NOMO-1 treated with DMSO at 0.1 percent for 48 hours (cell line): ENCODE results near the gene LIFR.
"Not testable (repeated sequence)": the region's sequence is repeated elsewhere in the genome, so short reads cannot be mapped to it uniquely, and the experiment has no call there.

ENCODE experiments used
- DNase-seq: peaks from one replicate; lab custom pipeline; 2025; ENCODE audit not compliant: unreplicated experiment; lab: John Stamatoyannopoulos, UW

LIFR gene

DNA sequence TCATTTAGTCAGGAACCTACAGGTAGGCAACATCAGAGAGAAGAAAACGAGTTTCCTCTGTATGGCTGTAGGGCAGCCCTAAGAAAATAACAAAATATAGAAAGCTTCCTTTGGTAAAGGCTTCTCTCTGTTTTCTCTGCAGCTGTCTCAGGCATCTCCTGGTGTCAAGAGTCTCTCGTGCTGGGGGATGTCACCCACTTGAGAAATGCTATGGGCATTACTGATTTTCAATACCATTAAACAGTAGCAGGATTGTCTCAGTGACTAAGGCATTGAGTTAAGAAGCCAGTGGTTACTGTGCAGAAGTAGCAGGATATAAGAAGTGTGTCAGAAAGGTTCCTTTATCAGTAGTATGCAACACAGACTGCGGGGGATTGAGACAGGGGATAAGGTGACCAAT, 32.4 kb downstream of the LIFR start:
- no peak for DNase-seq

DNA sequence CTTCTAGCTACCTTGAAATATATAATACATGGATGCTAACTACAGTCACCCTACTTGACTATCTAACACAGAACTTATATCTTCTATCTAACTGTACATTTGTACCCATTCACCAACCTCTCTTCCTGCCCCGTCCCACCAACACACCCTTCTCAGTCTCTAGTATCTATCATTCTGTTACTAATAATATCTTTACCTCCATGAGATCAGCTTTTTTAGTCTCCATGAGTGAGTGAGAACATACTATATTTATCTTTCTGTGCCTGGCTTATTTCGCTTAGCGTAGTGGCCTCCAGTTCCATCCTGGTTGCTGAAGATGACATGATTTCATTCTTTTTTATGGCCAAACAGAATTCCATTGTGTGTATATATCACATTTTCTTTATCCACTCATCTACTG, 37.0 kb downstream of the LIFR start:
- DNase-seq = no peak

DNA sequence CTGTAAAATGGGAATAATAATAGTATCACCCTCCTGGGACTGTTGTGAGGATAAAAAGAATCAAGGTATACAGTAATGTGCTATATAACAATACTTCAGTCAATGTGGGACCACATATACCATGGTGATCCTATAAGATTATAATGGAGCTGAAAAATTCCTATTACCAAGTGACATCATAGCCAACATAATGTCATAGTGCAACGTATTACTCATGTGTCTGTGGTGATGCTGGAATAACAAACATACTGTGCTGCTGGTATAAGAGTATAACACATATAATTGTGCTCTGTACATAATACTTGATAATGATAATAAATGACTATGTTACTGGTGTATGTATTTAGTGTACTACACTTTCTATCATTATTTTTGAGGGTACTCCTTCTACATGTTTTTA, 38.1 kb downstream of the LIFR start:
- no peak for DNase-seq

DNA sequence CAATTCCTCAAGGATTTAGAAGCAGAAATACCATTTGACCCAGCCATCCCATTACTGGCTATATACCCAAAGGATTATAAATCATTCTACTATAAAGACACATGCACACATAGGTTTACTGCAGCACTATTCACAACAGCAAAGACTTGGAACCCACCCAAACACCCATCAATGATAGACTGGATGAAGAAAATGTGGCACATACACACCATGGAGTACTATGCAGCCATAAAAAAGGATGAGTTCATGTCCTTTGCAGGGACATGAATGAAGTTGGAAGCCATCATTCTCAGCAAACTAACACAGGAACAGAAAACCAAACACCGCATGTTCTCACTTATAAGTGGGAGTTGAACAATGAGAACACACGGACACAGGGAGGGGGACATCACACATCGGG, 39.8 kb downstream of the LIFR start:
- DNase-seq = not testable (repeated sequence)

DNA sequence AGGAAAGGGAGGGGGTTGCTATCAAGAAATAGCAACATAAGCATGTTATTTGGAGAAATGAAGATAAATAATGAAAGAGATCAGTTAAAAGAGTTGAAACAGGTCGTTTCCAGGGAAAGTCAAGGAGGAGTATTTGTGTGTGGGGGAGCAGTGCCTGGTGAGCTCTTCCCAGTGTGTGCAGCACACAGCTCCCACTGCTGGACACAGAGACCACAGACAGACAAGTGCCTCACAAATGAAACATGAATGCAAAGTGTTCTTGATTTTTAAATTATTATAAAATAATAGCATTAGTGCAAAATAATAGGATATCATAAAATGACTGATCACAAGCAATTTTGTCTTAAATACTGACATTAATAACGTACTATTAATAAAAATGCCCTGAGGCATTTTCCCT, 40.8 kb downstream of the LIFR start:
- no peak for DNase-seq

DNA sequence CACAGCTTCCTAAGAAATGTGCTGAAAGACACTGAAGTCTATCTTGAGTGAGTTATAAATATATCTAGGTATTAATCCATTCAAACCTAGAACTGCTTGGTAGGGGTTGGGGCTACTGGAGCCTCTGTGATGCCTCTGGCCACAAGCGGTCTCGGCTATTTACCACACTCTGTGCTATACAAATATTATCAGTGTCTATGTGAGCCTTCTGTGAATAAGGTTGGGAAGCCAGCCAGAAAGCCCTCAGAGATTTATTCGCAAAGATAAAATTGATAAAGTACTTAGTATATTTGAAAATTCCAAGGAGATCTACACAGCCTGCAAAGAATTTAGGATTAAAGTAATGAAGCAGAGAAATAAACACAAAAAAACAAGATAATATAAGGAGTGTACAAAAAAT, 41.4 kb downstream of the LIFR start:
- DNase-seq = no peak

DNA sequence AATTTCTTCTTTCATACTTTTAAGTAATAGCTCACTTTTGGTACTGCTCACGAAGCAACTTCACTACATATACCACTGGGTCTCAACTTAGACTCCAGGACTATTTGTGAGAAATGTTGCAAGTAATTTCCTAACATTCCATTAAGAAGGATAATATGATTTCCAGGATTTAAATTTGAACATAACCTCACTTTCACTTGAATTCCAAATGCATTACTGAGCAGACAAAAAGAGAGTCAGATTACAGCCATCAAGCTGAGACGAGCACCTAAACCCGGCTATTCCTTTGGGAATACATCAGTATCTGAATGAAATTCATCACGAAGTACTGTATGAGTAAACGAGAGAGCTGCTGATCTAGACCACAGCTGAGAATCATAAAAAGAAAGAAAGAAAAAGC, 47.3 kb downstream of the LIFR start:
- no peak for DNase-seq

DNA sequence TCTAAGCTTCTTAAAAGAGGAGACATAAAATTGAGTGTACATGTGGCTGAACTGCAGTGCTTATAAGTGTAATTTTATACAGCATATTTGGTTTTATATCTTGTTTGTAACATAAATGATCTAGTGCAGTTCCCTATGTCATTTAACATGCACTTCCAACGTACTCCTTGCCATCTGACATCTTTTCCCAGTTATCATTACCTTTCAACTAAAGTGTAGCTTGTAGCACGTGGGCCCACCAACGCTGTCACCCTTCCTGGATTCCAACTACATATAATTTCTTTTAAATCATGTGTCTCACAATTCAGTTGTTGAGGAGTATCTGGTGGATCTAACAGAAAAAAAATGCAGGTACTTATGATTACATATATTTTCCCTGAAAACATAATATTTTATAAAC, 50.1 kb downstream of the LIFR start:
- DNase-seq = no peak

DNA sequence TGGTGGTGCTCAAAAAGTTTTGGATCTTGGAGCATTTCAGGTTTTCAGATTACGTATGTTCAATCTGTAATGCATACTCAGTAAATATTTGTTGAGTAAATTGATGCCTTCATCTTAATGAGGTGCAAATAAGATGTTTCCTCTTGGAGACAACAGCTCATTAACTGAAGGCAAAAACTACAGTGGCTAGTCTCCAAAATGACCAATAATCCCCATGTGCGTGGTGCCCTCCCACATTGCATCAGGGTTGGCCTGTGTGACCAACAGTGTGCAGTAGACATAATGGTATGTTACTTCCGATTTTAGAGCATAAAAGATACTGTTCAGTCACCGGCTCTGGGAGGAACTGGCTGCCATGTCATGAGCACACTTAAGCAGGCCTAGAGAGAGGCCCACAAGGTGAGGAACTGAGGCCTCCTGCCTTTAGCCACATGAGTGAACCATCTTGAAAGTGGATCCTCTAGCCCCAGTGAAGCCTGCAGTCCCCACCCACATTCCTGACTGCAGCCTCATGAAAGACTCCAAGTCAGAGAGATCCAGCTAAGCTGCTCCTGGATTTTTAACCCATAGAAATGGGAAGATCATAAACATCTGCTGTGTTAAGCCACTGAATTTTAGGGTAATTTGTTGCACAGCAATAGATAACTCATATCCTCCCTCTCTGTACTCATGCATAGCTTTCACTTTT, 55.7 kb downstream of the LIFR start:
- DNase-seq = no peak

DNA sequence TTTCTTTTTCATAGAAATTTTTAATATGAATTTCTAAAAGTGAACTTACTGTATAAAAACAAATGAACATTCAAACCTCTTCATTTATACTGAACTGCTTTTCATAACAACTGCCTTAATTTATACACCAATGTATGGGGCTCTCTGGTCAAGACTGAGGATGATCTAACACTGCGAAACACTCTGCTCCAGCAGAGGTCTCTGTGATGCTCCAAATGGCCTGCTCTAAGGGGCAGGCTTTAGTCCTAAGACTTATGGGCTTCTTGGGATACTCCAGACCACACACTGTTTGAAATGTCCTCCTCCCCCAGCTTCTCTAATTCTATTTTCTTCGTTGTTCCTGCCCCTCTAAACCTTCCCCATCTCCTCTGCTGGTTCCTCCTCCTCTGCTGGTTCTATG, 58.5 kb downstream of the LIFR start:
- DNase-seq = no peak

DNA sequence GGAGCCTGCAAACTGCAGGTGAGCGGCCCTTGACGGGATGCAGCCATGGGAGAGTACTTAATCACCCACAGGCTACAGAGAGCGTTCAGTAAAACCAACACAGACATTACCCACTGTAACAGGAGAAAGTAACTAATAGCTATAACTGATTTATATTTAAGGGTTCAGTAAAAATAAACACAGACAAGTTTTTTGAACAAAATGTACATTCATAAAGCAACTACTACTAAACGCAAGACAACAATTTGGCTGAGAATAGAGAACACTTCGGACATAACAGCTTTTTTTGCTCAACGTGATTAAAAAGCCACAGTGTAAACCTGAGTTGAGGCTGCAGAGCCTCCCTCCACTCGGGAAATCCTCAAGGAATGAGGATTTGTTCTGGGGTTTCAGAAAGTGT, 61.7 kb downstream of the LIFR start:
- no peak for DNase-seq

DNA sequence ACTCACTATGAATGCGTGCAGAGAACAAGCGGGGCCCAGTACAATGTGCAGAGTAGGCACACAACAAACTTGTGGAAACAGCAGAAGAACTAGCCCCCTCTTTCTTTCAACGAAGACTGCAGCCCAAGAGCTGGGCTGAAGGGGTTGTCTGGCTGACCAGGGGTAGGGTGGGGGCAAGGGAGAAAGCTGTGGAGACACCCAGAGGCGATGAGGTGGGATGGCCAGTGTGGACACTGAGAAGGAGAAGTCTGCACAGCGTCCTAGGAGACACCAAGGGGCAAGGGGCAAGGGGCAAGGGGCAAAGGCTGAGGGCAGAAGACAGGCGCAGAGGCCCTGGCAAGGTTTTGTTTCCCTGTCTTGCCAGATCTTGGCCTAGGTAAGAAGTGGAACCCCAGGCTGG, 62.3 kb downstream of the LIFR start:
- no peak for DNase-seq

DNA sequence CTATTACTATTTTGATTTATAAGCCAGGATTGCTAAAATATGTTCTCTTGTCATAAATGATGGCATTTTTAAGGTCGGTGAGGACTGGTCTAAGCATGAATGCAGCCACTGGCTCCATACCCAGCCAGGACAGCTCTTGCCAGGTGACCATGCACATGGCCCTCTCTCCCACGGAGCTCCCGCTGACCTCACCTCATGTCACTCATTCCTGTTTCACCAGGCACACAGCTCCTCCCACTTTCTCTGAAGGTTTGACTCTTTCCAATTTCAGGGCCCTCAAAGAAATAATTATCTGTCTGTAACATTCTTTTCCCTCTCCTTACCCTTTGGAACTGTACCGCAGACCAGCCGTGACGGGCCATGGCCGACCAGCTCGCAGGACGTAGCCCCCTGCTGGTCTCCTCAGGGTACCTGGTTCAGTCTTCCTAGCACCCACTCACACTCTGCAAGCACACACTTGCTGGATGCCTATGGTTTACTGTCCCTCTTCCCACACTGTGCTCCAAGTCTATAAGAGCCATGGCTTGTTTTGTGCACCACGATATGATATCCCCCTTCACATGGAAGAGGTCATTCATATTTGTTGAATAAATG, 72.5 kb downstream of the LIFR start:
- DNase-seq = no peak

DNA sequence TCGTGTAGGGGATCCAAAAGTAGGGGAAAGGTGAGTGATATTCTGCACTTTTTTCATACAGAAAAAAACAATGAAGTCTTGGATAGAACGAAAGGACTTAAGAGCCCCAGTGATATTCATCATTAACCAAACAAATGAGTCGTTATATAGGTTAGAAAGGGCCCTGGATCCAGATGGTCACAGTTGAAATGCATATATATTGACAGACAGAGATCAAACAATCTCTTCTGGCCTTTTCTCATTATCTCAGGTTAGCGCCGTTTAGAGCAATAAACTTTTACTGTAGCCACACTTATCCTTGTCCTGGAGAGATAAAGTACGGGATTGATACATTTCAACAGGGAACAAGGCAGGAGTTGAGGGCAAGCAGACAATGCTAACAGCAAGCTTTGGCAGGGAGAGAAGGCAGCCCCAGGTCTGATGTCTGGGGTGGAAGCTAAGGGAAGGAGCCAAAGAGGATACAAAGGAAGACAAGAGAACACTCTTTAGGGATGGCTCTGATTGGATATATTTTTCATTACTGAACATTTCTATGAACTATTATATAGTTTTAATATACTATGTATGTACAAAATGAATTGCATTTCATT, 77.0 kb downstream of the LIFR start:
- DNase-seq = no peak

DNA sequence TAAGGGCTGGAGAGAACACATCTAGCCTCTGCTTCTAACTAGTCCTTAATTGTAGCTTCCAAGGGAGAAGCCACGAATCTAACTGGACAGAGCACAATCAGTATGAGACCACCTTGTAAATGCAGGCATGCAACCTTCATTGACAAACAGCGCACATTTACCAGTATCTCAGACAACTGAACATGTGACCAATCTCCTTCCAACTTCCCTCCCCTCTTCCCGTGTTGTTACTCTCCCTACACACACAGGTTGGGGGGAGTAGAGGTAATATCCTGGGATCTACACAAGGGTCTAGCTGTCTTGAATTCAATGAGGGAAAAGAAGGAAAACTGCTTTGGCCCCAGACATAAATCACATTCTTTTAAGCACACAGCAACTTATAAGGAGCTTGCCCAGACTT, 77.6 kb downstream of the LIFR start:
- DNase-seq = no peak

DNA sequence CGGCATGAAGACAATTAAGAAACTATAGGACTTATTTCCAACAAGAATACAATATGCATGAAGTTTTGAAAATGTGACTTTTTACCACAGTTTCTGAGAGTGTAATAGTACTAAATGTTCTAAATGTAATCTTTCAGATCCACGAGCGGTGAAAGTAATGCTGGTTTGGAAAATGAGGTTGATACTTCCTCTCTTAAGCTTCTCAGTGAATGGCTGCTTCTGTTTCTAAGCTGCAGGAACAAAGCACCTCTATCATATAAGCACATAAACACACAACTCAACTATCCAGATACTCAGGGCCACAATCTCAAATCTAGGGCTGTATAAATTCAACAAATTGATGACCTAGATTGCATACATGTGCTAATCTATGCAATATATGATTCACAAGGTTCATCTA, 78.3 kb downstream of the LIFR start:
- DNase-seq = no peak

DNA sequence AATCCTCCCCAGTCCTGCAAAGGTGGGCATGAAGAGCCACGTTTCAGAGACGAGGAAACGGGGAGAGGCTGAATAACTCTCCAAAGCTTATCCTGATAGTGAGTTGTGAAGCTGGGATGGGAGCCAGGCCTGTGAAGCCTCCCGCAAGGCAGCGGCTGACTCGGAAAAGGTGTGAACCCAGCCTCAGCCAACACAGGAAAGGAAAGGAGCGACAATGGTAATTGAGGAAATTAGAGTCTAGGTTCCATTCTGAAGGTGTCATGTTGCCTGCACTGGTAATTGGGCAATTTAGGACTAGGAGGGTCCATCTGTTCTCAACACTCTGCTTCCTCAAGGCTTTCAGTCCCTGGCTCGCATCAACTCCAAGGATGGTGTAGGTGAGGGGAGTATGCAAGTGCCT, 83.4 kb downstream of the LIFR start:
- DNase-seq = no peak

DNA sequence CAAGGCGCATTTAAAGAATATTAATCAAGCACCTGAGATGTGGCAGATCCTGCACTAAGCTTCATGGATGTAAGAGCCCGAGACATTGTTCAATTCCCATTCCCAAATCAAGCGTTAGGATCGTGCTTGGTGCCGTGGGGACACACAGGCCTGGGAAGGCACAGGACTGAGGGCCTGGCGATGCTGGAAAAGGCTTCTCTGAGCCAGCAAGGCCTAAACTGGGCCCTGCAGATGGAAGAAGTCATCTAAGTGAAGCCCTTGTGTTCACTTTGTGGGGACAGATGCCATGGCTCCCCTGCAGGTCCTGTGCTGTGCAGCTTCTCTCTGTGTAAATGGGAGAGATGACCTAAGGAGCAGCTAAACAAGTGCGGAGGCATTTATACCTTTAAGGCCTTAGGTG, 83.9 kb downstream of the LIFR start:
- no peak for DNase-seq

DNA sequence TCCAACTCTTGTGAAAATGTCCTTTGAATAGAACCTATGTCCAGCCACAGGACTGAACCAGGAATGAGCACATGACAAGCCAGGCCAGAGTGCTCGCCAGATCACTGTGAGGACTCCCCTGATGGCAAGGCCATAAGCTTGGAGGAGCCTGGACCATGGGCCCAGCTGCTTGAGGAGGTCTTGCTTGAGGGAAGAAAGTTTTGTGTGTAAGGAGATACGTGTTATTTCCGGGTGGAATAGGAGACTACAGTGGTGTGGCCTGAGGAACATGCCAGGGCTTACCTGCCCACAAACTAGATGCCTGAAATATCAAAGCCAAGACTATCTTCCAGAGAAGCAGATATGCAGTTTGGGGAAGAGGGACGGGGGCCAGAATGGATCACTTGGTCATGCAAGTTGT, 84.7 kb downstream of the LIFR start:
- no peak for DNase-seq

DNA sequence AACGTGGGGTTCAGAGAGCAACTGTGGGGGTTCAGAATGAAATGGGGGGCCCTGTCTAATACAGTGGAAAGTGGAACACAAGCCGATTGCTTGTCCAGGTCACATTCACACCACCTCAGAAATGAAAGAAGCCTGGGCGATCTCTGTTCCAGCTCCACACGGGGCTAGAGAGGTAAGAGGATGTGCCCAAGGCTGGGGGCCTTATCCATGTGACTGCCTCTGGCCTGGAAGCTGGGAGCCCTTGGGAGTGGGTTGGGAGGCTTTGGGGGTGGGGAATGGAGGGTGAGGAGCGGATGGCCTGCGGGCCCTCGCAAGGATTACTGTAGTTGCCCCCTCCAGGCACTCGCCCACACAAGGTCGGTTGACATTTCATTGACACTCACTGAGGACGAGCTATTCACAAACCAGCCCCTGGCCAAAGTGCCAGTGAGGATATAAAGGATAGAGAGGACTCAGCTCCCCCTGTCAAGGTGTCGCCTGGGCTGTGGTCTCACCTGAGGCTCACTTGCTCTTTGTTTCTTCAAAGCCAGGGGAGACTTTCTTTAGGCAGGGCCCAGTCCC, 86.7 kb downstream of the LIFR start:
- DNase-seq = no peak

DNA sequence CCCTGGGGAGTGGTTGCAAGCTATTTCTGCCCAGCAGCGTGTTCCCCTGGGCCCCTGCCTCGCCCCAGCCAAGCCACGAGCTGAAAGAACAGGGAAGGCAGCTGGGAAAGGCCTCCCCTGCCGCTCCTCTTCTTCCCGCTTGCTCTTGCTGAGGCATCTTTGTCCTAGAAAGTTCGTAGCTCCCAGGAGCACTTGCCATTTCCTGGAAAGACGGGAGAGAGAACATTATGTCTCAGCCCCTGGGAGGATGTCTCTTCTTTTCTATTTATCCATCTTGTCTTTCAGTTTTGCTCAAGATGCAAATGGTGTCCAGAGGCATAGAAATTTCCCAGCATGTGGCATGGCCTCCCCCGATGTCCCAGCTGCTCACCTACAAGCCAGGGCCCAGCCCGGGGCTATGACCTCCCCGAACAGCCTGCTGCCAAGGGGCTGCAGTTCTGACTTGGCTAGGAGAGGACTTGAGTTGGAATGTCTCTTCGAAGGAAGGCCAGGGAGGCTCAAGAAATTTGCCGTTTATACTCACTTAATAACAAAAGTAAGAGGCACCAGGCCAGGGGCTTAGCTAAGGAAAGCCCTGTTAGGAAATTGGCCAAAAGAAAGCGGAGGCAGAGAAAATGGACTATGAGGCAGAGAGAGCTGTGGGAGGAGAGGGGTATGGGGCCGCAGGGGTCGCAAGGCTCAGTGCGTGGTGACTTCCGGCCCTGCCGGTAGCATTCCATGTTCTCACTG, 87.3 kb downstream of the LIFR start:
- no peak for DNase-seq

DNA sequence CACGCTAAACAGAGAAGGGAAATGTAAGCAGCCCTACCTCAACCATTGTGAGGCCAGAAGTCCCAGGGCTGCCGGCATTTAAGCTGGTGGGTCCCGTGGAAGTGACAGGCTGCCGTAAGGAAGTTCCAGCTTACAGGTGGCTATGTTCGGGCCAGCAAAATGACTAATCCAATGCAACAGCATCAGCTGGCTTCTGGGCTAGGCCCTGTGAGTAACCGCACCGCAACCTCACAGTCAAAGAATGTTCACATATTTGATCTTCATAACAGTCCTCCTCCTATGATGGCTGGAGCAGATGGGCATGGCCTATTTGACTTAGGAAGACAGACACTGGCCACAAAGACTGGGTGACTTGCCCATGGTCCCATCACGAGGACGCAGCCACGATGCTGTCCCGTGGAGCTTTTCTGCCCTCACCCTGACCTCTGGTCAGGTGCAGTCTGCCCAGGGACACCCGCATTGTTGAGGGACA, 88.2 kb downstream of the LIFR start:
- DNase-seq = no peak
